T-cell (primary cell): ENCODE results near the gene PIH1D1. TPM values are rescaled to one million over a fixed set of nuclear protein-coding genes. Genes with fewer than 3 reads are reported as not detected.

Experiments used
- total RNA-seq, 35 experiments: library from RNA in 6 of 35; stranded (reverse) in 6 of 35; fragments of 120-200 nt in 1 of 35; gene quantifications; one replicate each; pipeline versions ENCODE4 v1.2.1 to v1.2.4 and lab custom pipeline; 2013 to 2026

Gene PIH1D1
- total RNA-seq, 5 donors from 2014 or later (not counting 1 experiment from before 2014, with no cell fraction given) = 122 to 196 (median 163) TPM

Other genes with a start within 250 kb of the PIH1D1 start
- gene SLC6A16, start 126.6 kb downstream of the PIH1D1 start, total RNA-seq = 1 to 10 TPM; 5.4 to 8.1 (median 6.4) TPM
- 100 to 1,000 TPM; 365 to 435 (median 369) TPM for gene CD37, start 116.4 kb downstream of the PIH1D1 start, total RNA-seq
- gene TEAD2, start 89.4 kb downstream of the PIH1D1 start, total RNA-seq = under 1 TPM in 3 of 5 donors, not detected in 2; 0.20 to 0.43 (median 0.28) TPM
- not detected for gene DKKL1, start 87.9 kb downstream of the PIH1D1 start, total RNA-seq
- gene KASH5, start 63.6 kb downstream of the PIH1D1 start, total RNA-seq = under 1 TPM in 2 of 5 donors, not detected in 3; 0.25 to 0.26 TPM
- not detected for gene PTH2, start 28.4 kb downstream of the PIH1D1 start, total RNA-seq
- under 1 TPM in 1 of 5 donors, not detected in 4; 0.16 TPM for gene GFY, start 26.4 kb downstream of the PIH1D1 start, total RNA-seq
- under 1 TPM in 2 of 5 donors, not detected in 3; 0.09 to 0.20 TPM for gene SLC17A7, start 10.3 kb downstream of the PIH1D1 start, total RNA-seq
- gene ALDH16A1, start 1.4 kb upstream of the PIH1D1 start, total RNA-seq = 10 to 100 TPM; 32.8 to 57.2 (median 46.3) TPM
- gene FLT3LG, start 22.4 kb upstream of the PIH1D1 start, total RNA-seq = 100 to 1,000 TPM; 238 to 356 (median 260) TPM
- 1,000 to 10,000 TPM; 5,307 to 6,396 (median 5,878) TPM for gene RPL13A, start 35.8 kb upstream of the PIH1D1 start, total RNA-seq
- gene RPS11, start 44.6 kb upstream of the PIH1D1 start, total RNA-seq = 1,000 to 10,000 TPM; 2,401 to 3,215 (median 2,914) TPM
- gene FCGRT, start 60.8 kb upstream of the PIH1D1 start, total RNA-seq = 10 to 100 TPM; 20.3 to 41.5 (median 26.4) TPM
- gene RCN3, start 76.2 kb upstream of the PIH1D1 start, total RNA-seq = 1 to 10 TPM; 1.2 to 5.7 (median 1.3) TPM
- 100 to 1,000 TPM; 152 to 297 (median 176) TPM for gene NOSIP, start 128.7 kb upstream of the PIH1D1 start, total RNA-seq
- gene PRRG2, start 129.5 kb upstream of the PIH1D1 start, total RNA-seq = 1 to 10 TPM in 3 of 5 donors, under 1 TPM in 2; 0.37 to 1.7 (median 1.2) TPM
- 10 to 100 TPM; 50.8 to 81.7 (median 78.8) TPM for gene PRR12, start 139.4 kb upstream of the PIH1D1 start, total RNA-seq
- 10 to 100 TPM in 3 of 5 donors, 1 to 10 TPM in 2; 8.5 to 15.4 (median 13.0) TPM for gene RRAS, start 188.3 kb upstream of the PIH1D1 start, total RNA-seq
- gene SCAF1, start 190.4 kb upstream of the PIH1D1 start, total RNA-seq = 10 to 100 TPM; 40.0 to 81.9 (median 75.4) TPM
- gene IRF3, start 214.0 kb upstream of the PIH1D1 start, total RNA-seq = 100 to 1,000 TPM; 191 to 376 (median 350) TPM
- 10 to 100 TPM; 15.6 to 26.6 (median 24.1) TPM for gene BCL2L12, start 214.1 kb upstream of the PIH1D1 start, total RNA-seq
- 100 to 1,000 TPM in 3 of 5 donors, 10 to 100 TPM in 2; 72.0 to 116 (median 107) TPM for gene PRMT1, start 225.5 kb upstream of the PIH1D1 start, total RNA-seq
- 1 to 10 TPM; 3.5 to 6.4 (median 5.6) TPM for gene ADM5, start 237.8 kb upstream of the PIH1D1 start, total RNA-seq
- 1 to 10 TPM in 4 of 5 donors, not detected in 1; 1.4 to 2.2 (median 1.5) TPM for gene CPT1C, start 239.3 kb upstream of the PIH1D1 start, total RNA-seq